Stimulated activated CD8-positive, alpha-beta memory T cell treated with anti-CD3 and anti-CD28 coated beads, Interleukin-7, amount 100 ng/mL, for 48 hours (primary cell): ENCODE measurements around the gene GPR85.
"Not testable (repeated sequence)": the region's sequence is repeated elsewhere in the genome, so short reads cannot be mapped to it uniquely, and the experiment has no call there.

ENCODE experiments used
- DNase-seq, 2 donors: peaks; one replicate each; pipeline ENCODE4 v3.0.0-alpha.2; 2020; ENCODE audit warnings: low read depth in 1 of 2; ENCODE audit errors: extremely low read depth in 1 of 2

The GPR85 gene, protein sequence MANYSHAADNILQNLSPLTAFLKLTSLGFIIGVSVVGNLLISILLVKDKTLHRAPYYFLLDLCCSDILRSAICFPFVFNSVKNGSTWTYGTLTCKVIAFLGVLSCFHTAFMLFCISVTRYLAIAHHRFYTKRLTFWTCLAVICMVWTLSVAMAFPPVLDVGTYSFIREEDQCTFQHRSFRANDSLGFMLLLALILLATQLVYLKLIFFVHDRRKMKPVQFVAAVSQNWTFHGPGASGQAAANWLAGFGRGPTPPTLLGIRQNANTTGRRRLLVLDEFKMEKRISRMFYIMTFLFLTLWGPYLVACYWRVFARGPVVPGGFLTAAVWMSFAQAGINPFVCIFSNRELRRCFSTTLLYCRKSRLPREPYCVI

DNA sequence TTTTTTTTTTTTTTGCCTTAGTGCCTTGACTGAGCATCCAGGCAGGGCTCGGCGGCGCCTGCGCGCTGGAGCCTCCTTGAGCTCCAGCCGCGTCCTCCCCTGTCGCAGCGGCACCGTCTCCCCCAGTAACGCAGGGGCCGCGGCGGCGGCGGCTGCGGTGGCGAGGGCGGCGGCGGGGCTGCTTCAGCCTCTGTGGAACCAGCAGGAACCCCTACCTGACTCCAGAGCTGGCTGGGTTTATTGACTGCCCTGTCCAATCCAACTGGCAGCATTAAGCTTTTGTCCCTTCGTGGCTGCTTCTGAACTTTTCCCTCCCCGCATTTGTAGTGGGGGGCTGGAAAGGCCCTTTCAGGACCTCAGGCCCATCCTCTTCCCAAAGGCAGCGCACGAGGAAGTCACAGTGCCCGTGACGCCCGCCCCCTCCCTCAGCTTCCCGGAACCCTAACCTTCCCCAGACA, at the start of gene GPR85:
Gene GPR85 (minus strand): TSS at position 397 of the 458 bp plus-strand sequence. CDS start 2,106 bp downstream, outside the sequence.
- DNase-seq = no peak

DNA sequence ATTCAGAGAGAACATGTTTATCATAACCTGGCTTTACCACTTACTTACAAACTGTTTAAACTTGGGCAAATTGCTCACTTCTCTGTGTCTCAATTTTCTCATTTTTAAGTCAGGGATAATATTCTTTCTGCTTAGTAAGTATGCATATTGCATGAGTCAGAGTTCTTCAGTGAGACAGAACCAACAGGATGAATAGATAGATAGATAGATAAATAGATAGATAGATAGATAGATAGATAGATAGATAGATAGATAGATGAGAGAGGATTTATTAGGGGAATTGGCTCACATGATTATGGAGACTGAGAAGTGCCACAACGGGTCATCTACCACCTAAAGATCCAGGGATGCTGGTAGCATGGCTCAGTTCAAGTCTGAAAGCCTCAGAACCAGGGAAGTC, 47.4 kb upstream of the GPR85 start:
- DNase-seq = no peak

DNA sequence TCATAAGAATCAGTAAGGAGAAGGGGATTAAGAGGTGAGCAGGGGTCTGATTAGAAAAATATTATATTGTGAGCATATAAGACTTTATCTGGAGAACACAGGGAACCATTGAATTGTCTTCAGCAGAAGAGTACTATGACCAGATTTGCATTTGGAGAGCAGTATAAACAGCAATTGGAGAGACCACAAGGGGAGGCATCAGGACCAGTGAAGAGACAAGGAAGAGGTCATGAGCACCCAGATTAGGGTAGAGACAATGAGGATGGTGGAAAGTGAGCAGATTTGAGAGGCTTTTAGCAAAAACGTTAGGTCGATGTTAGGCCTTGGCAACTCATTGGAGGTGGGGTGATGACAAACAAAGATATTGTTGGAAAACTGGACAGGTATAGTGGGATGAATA, 44.7 kb upstream of the GPR85 start:
- DNase-seq = no peak

DNA sequence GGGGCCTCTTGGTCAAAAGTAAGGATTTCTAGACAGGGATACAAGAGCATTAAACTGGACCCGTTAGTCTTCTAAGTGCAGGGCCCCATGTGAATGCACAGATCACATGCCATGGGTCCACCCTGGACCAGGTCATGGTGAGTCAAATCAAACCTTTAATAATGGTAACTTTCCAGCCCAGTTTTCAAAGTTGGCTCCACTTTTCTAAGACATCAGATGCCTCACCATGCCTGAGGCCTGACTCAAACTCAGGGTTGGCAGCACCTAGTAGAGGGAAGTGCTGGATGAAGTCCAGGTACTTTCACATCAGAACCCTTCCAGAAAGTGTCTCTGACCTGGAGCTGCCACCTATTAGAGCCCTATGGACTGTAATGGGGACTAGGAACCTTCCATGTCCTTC, 41.4 kb upstream of the GPR85 start:
- no peak for DNase-seq

GRCh38 chr7:113125728-113126127, 39.1 kb upstream of the GPR85 start:
- no peak for DNase-seq

GRCh38 chr7:113122744-113123143, 36.1 kb upstream of the GPR85 start:
- DNase-seq = no peak

DNA sequence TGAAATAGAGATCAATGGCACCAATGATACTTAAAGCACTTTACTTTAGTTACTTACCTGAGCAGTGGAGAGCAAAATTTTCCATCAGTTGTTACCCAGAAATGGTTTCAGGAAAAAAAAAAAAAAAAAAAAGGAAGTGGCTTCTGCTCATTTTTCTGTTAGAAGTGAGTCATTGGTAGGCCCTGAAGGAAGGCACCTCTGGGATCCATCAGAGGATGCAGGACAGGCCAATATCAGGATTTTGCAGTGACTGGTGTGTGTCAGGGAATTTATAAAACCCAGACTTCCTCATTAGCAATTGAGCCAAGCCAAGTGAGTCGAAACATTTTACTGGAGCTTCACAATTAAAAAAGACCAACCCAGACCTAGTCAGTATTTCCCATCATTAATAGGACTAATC, 34.0 kb upstream of the GPR85 start:
- DNase-seq = no peak

DNA sequence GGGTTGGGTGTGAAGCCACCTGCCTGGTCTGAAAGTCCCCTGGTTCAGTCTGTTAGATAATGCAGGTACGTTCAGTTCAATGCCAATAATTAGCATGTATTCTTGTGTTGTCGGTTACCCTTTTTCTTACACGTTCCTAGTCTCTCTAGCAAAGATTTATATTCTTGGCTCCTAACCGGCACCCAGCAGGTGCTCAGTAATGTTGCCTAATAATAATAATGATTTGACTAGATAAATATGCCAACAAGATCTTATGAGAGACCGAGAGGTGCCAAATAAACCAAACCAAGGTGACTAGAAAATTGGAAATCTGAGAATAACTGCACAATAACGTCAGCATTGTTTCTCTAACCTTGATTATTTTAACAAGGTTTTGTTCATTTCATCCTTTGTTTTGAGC, 32.8 kb upstream of the GPR85 start:
- DNase-seq = no peak

- peak; percentile 63 to 83 for DNase-seq
These were observed 31.7 kb upstream of the GPR85 start, which contains the start of gene SMIM30 for GRCh38 chr7:113118074-113118959. SMIM30 (minus strand) TSS chr7:113118554; CDS start chr7:113117578, 976 bp downstream.

- DNase-seq = not testable (repeated sequence)
These were observed 30.7 kb upstream of the GPR85 start for GRCh38 chr7:113117374-113117774.

DNA sequence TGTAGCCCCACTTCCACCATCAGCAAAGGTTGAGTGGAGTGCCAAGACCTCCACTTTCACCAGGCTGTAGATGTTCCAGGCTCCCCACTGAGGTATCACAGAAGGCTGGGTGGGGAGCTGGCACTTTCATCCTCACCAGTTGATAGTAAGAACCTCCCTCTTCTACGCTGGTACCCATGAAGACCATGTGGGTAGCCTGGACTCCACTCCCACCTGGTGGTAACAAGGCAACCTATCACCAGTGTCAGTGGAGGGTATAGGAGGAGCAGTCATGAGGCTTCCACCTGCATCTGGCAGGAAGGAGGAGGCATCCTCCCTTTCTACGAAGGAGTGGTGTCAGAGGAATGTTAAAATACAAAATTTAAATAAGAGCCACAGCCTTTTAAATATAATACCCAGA, 27.3 kb upstream of the GPR85 start:
- DNase-seq = no peak

DNA sequence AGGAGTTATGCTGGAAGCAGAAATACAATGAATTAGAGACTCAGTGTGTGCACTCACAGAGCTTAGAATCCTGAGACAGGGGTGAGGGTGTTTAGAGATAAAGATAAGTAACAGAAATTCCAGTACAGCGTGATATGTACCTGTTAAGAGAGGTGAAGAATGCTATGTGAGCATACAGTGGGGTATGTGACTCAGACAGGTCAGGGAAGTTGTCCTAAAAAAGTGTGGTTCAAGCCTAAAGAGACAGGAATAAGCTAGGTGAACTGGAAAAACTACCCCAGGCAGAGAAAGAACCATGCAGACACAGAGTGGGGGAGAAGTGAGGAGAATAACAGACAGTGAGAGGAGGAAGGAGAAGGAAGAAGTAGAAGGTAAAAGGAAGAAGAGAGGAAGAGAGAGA, 23.1 kb upstream of the GPR85 start:
- no peak for DNase-seq

GRCh38 chr7:113100121-113100603, 13.5 kb upstream of the GPR85 start:
- DNase-seq = no peak

DNA sequence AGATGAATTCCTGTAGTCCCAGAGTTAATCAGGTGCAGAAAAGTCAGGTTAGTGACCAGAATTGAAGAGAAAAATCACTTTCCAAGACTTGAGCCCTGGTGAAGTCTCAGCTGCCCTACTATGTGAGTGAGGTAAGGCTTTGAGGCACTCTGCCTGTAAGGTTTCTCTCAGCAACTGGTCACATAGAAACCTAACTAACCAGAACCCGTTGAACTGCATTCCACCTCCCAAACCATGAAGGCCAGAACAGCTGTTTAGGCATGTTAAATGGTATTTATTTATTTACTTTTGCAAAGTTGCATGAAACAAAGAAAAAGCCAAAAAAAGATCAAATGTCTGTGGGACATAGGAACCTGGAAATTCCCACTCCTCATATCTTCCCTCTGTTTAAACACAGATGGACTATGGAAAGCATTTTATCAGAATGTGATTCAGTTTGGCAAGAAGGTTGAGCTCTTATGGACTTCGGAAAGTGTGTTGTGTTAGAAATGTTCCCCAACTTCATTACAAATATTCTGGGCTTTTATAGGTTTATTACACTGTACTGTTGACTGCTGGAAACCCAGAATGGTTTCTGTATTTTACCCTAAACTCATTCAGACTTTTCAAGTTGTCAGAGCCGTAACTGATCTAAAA, 12.8 kb upstream of the GPR85 start:
- no peak for DNase-seq

- no peak for DNase-seq
These were observed 8.1 kb upstream of the GPR85 start for GRCh38 chr7:113094517-113095249.

DNA sequence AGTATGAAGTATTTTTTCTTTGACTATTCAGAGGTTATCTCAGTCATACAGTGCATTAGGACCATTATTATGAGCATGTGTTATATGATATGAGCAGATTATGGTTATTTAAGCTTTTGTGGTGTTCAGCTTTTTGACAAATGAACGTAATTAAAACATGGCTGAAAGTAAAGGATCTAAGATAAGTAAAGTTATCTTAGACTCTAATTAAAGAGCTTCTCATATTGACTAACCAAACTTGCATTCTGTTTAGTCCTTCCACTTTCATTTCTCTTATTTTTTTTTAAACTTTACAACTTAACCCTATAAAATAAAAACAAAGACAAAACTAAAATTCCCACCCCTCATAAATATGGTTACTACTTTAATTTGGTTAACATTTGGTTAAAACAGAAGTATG, 6.9 kb upstream of the GPR85 start:
- no peak for DNase-seq

GRCh38 chr7:113092762-113093161, 6.1 kb upstream of the GPR85 start:
- DNase-seq = no peak

GRCh38 chr7:113087071-113087998, 708 bp upstream of the GPR85 start:
- DNase-seq = no peak

GRCh38 chr7:113085781-113086390, 741 bp downstream of the GPR85 start:
- DNase-seq = no peak
